GM04504 (cell line): ENCODE data around the gene CMTM2.

Experiments
- DNase-seq: peaks from one replicate; pipeline ENCODE4 v3.0.0-alpha.2; 2012; ENCODE audit warnings: low read depth

CMTM2 gene

GRCh38 chr16:66634527-66635196 is 55.4 kb downstream of the CMTM2 start:
- DNase-seq = no peak

GRCh38 chr16:66635406-66635805 is 56.1 kb downstream of the CMTM2 start:
- no peak for DNase-seq

DNA sequence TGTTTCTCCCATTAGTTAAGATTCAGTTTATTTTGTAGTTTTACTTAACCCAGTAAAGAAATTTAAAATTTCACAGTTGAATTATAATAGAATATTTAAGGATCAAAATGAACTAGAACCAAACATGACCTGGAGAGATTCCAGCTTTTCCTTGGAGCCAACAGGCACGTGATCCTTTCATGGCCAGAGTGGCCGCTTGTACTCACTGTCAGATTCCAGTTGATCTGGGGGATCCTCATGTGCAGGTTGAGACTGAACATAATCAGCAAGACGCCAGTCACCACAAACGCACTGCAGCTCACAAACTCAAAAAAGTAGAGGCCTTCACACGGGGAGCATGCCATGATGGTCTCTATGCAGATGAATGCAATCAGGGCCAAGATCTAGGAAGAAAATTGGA is 56.9 kb downstream of the CMTM2 start:
- no peak for DNase-seq

DNA sequence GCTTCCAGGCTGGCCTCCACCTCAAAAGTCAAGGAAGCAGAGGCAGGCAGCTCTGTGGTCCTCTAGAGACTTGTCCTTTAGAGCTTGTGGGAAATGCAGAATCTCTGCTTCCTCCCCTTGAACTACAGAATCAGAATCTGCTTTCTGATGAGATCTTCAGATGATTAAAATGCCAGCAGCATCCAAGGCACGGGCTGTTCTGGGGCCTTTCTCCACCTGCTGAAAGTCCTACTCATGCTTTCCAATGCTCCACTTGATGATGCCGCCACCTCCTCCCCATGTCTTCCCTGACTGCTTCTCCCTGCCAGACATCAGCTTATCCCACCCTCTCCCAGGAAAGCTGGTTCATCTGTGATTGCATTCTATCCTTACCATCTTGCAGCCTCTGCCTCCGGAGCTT is 58.5 kb downstream of the CMTM2 start:
- DNase-seq = no peak
